CD4-positive, alpha-beta T cell (primary cell): ENCODE measurements around the gene XRCC4. TPM values are rescaled to one million over a fixed set of nuclear protein-coding genes. Genes with fewer than 3 reads are reported as not detected.

Experiments
- ATAC-seq: fragments of 200-7000 bp; cut with Tn5 transposase; one replicate; pipeline ENCODE4 v1.10.0; 2022; ENCODE audit warnings: mild to moderate bottlenecking; ENCODE audit not compliant: poor library complexity
- CTCF ChIA-PET: fragments of 350-600 bp; sonication (Branson Sonifier 250); formaldehyde crosslinking; loops from one replicate; lab custom pipeline; 2021; ENCODE audit warnings: antibody characterized with exemption, inconsistent platforms; lab: Charles Lee
- POLR2A ChIA-PET: fragments of 350-600 bp; sonication (Branson Sonifier 250); formaldehyde crosslinking; loops from one replicate; lab custom pipeline; 2021; ENCODE audit warnings: antibody characterized with exemption, inconsistent platforms; lab: Charles Lee
- DNase-seq, 14 experiments: peaks; one replicate each; pipeline ENCODE4 v3.0.0-alpha.2; 2013 to 2020; ENCODE audit warnings: mixed read lengths in 2 of 14
- H3K27ac ChIP-seq, 2 donors: one replicate each; pipeline versions ENCODE4 v1.5.1 to v1.7.0; 2013; ENCODE audit warnings: low read length in 2 of 2, low read depth in 1 of 2, mild to moderate bottlenecking in 1 of 2
- H3K27me3 ChIP-seq, 2 experiments: 1 replicate in 1 of 2; 2 replicates in 1 of 2; pipeline versions ENCODE4 v1.6.1 to v1.7.0; 2013; ENCODE audit warnings: low read length in 2 of 2, control low read depth in 1 of 2, mild to moderate bottlenecking in 1 of 2, moderate library complexity in 1 of 2; ENCODE audit not compliant: insufficient read depth in 2 of 2, control insufficient read depth in 1 of 2
- H3K36me3 ChIP-seq: one replicate; pipeline ENCODE4 v1.6.1; 2013; ENCODE audit warnings: low read length, control low read depth; ENCODE audit not compliant: insufficient read depth
- H3K4me1 ChIP-seq: one replicate; pipeline ENCODE4 v1.6.1; 2013; ENCODE audit warnings: low read length, control low read depth; ENCODE audit not compliant: insufficient read depth
- H3K4me3 ChIP-seq: one replicate; pipeline ENCODE4 v1.5.1; 2013; ENCODE audit warnings: mild to moderate bottlenecking, low read length, moderate library complexity
- H3K9me3 ChIP-seq, 2 experiments: 1 replicate in 1 of 2; 2 replicates in 1 of 2; pipeline versions ENCODE4 v1.6.1 to v1.7.0; 2013; ENCODE audit warnings: low read length in 2 of 2, mild to moderate bottlenecking in 2 of 2, control low read depth in 1 of 2, moderate library complexity in 1 of 2; ENCODE audit not compliant: control insufficient read depth in 1 of 2, insufficient read depth in 1 of 2
- H3K27ac Mint-ChIP-seq: one replicate; pipeline ENCODE4 v1.8.0; 2020; ENCODE audit warnings: mixed read lengths
- H3K27me3 Mint-ChIP-seq: one replicate; pipeline ENCODE4 v1.8.0; 2021; ENCODE audit warnings: mixed read lengths
- H3K36me3 Mint-ChIP-seq: one replicate; pipeline ENCODE4 v1.8.0; 2021; ENCODE audit warnings: low read depth, mixed read lengths
- H3K4me1 Mint-ChIP-seq: one replicate; pipeline ENCODE4 v1.8.0; 2021; ENCODE audit warnings: low read depth, mixed read lengths
- H3K4me3 Mint-ChIP-seq: one replicate; pipeline ENCODE4 v1.8.0; 2020; ENCODE audit warnings: mild to moderate bottlenecking, mixed read lengths
- H3K9me3 Mint-ChIP-seq: one replicate; pipeline ENCODE4 v1.8.0; 2020; ENCODE audit warnings: mixed read lengths
- CTCF ChIP-seq: fragments of 200-600 bp; IDR thresholded peaks from one replicate; pipeline ENCODE4 v1.8.0; 2022; ENCODE audit warnings: antibody characterized with exemption, mild to moderate bottlenecking
- intact Hi-C, 2 experiments: fragments of 100-400 bp; cut with DNase I in 1 of 2; cut with micrococcal nuclease in 1 of 2; formaldehyde crosslinking; loops; one replicate each; pipeline versions ENCODE4 v1.15.1 to v1.9.0; 2023 to 2025; cut with DNase I, micrococcal nuclease
- total RNA-seq, 174 experiments: library from RNA in 2 of 174; stranded (reverse) in 2 of 174; gene quantifications; one replicate each; pipeline ENCODE4 v1.2.3 and lab custom pipeline; 2021 to 2026

The XRCC4 gene
- total RNA-seq, 2 experiments from 2014 or later: 1.8 TPM

GRCh38 chr5:83133797-83134196 lies 56.5 kb downstream of the XRCC4 start:
- peaks cover 13% of the 10 kb centered on the region for H3K9me3 Mint-ChIP-seq
- ChIA-PET POLR2A (no interaction called here), CTCF (no interaction called here)
- ATAC-seq (no peak), DNase-seq (peak in 1 of 14 experiments; percentile 7)
- Histone ChIP-seq H3K27me3 (no peaks in the 10 kb centered on the region), H3K4me3 (no peak overlapping the region), H3K4me1 (no peaks in the 10 kb centered on the region), H3K9me3 (peaks cover 0 to 19% of the 10 kb centered on the region in 2 experiments), H3K36me3 (no peaks in the 10 kb centered on the region), H3K27ac (no peak overlapping the region)
- TF ChIP-seq CTCF: no peak
- no peaks in the 10 kb centered on the region for H3K4me1 Mint-ChIP-seq
- peaks cover 49% of the 10 kb centered on the region for H3K36me3 Mint-ChIP-seq
- H3K4me3 Mint-ChIP-seq: no peak overlapping the region
- H3K27ac Mint-ChIP-seq: no peak overlapping the region
- no peaks in the 10 kb centered on the region for H3K27me3 Mint-ChIP-seq
- intact Hi-C loops: no loop called here

GRCh38 chr5:83142526-83142925 lies 65.2 kb downstream of the XRCC4 start:
- intact Hi-C loops: no loop called here
- ChIA-PET CTCF (no interaction called here), POLR2A (no interaction called here)
- no peaks in the 10 kb centered on the region for H3K27me3 ChIP-seq
- H3K27ac ChIP-seq: no peak overlapping the region
- no peak overlapping the region for H3K27ac Mint-ChIP-seq
- DNase-seq: no peak
- no peak overlapping the region for H3K4me3 ChIP-seq
- H3K36me3 Mint-ChIP-seq: no peaks in the 10 kb centered on the region
- no peak for TF ChIP-seq CTCF
- H3K4me1 ChIP-seq: no peaks in the 10 kb centered on the region
- no peaks in the 10 kb centered on the region for H3K9me3 Mint-ChIP-seq
- no peak for ATAC-seq
- H3K27me3 Mint-ChIP-seq: no peaks in the 10 kb centered on the region
- no peaks in the 10 kb centered on the region for H3K9me3 ChIP-seq
- H3K36me3 ChIP-seq: no peaks in the 10 kb centered on the region
- no peak overlapping the region for H3K4me3 Mint-ChIP-seq
- H3K4me1 Mint-ChIP-seq: peaks cover 4% of the 10 kb centered on the region

GRCh38 chr5:83145241-83145640 lies 67.9 kb downstream of the XRCC4 start:
- H3K9me3 ChIP-seq: no peaks in the 10 kb centered on the region
- ChIA-PET POLR2A (no interaction called here), CTCF (no interaction called here)
- Mint-ChIP-seq H3K9me3 (no peaks in the 10 kb centered on the region), H3K27ac (no peak overlapping the region), H3K4me1 (peaks cover 4% of the 10 kb centered on the region), H3K36me3 (no peaks in the 10 kb centered on the region), H3K27me3 (no peaks in the 10 kb centered on the region), H3K4me3 (no peak overlapping the region)
- no peaks in the 10 kb centered on the region for H3K4me1 ChIP-seq
- intact Hi-C loops: no loop called here
- no peak for TF ChIP-seq CTCF
- H3K4me3 ChIP-seq: no peak overlapping the region
- H3K27ac ChIP-seq: no peak overlapping the region
- DNase-seq (no peak), ATAC-seq (no peak)
- no peaks in the 10 kb centered on the region for H3K27me3 ChIP-seq
- H3K36me3 ChIP-seq: no peaks in the 10 kb centered on the region
